ENCODE measurements around the gene NTRK3.

DNA sequence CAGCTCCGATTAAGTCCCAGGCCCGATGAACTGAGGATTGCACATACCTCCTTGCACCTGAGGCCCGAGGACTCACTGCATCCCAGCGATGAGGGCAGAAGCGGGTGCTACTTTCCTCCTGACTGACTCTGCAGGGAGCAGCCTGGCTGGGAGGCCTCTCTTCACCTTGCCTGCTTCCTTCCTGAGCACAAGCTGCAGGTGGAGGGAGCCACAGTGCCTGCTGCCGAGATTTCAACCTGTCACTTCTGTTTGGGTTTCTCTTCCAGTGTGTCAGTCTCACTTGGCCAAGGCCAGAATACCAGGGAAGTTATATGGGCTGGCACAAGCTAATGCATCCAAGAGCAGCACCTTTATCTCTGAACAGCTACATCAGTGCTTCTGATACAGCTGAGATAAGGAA is 185.4 kb downstream of the NTRK3 start:
- TF ChIP-seq, protein P1, sequence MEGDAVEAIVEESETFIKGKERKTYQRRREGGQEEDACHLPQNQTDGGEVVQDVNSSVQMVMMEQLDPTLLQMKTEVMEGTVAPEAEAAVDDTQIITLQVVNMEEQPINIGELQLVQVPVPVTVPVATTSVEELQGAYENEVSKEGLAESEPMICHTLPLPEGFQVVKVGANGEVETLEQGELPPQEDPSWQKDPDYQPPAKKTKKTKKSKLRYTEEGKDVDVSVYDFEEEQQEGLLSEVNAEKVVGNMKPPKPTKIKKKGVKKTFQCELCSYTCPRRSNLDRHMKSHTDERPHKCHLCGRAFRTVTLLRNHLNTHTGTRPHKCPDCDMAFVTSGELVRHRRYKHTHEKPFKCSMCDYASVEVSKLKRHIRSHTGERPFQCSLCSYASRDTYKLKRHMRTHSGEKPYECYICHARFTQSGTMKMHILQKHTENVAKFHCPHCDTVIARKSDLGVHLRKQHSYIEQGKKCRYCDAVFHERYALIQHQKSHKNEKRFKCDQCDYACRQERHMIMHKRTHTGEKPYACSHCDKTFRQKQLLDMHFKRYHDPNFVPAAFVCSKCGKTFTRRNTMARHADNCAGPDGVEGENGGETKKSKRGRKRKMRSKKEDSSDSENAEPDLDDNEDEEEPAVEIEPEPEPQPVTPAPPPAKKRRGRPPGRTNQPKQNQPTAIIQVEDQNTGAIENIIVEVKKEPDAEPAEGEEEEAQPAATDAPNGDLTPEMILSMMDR (IDR thresholded peaks at IDR 0.05; ENCODE audit: low read depth, low read length, poor library complexity, severe bottlenecking) = no peak
- TF ChIP-seq EZH2phosphoT487 (IDR thresholded peaks at IDR 0.05; ENCODE audit: borderline replicate concordance, low read length) = no peak
